RWPE2 (cell line): ENCODE measurements around the gene COL2A1.

ENCODE experiments used
- ATAC-seq: fragments of 200-7000 bp; cut with Tn5 transposase; 3 replicates; pipeline ENCODE4 v1.9.1; 2021; ENCODE audit warnings: low read depth
- DNase-seq: peaks from one replicate; pipeline ENCODE4 v3.0.0-alpha.2; 2020; ENCODE audit warnings: low spot score
- H3K27ac ChIP-seq: fragments of 450-650 bp; 2 replicates; pipeline ENCODE4 v1.5.1; 2017; ENCODE audit warnings: mild to moderate bottlenecking; ENCODE audit not compliant: poor library complexity, severe bottlenecking
- H3K27me3 ChIP-seq: fragments of 250-450 bp; sonication (Bioruptor Pico); 2 replicates; pipeline ENCODE4 v1.5.1; 2021; ENCODE audit warnings: mild to moderate bottlenecking, moderate library complexity; ENCODE audit not compliant: insufficient read depth, poor library complexity, severe bottlenecking
- H3K36me3 ChIP-seq: fragments of 250-450 bp; sonication (Bioruptor Pico); 2 replicates; pipeline ENCODE4 v1.5.1; 2020; ENCODE audit warnings: low read depth, mild to moderate bottlenecking, moderate library complexity
- H3K4me1 ChIP-seq: fragments of 250-450 bp; sonication (Bioruptor Pico); 2 replicates; pipeline ENCODE4 v1.5.1; 2021; ENCODE audit warnings: mild to moderate bottlenecking, moderate library complexity; ENCODE audit not compliant: insufficient read depth, poor library complexity, severe bottlenecking
- H3K4me3 ChIP-seq: fragments of 250-450 bp; sonication (Bioruptor Pico); 2 replicates; pipeline ENCODE4 v1.5.1; 2021; ENCODE audit warnings: mild to moderate bottlenecking, moderate library complexity; ENCODE audit not compliant: severe bottlenecking
- H3K9me3 ChIP-seq: fragments of 250-450 bp; sonication (Bioruptor Pico); 2 replicates; pipeline ENCODE4 v1.5.1; 2021; ENCODE audit warnings: mild to moderate bottlenecking, moderate library complexity; ENCODE audit not compliant: severe bottlenecking
- TF ChIP-seq, protein P1 (sequence below): fragments of 450-650 bp; IDR thresholded peaks from one replicate; pipeline ENCODE4 v1.5.1; 2017; ENCODE audit warnings: mild to moderate bottlenecking, moderate library complexity; ENCODE audit not compliant: poor library complexity, severe bottlenecking

The COL2A1 gene

DNA sequence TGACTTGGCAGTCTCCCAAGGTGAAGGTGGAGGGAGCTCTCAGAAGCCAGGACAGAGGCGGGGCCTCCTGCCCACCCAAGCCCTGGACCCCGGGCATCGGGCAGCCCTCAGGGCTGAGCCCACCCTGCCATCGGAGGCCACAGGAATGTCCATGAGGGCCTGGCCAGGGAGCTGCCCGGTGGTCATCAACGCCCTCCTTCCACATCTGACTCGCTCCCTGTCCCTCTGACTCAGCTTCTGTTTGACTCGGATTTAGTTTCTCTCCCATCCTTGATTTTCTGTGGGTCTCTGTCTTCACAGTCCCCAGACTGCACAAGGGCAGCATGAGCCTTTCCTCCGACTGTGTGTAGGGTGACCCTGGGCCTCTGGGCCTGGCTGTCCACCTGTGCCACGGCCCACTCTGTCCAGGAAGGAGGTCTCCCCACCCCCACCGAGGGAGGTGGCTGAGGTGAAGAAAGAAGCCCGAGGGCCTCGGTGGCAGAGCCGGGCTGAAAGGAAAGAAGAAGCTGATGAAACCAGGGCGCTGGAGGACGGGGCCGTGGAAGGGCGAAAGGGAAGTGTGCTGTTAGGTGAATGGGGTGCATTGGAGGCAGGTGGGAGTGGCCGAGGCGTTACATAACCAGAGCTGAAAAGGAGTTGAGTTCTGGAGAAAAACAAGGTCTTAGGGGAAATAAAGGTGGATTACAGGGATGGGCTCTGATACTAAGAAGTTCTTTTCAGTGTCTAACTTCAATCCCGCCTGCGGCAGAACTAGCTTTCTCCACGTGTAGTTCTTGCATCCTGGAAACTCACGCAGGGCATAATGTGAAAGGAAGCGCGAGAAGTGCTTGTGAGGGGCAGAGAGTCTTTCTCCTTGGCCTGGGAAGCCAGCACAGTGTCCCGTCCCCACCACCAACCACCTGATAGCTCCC, 57.6 kb downstream of the COL2A1 start:
- no peaks in the 10 kb centered on the region for H3K9me3 ChIP-seq
- no peaks in the 10 kb centered on the region for H3K36me3 ChIP-seq
- no peak for DNase-seq
- peak; percentile 49; the same call in 2 of the 3 replicates for ATAC-seq
- no peak overlapping the region for H3K4me3 ChIP-seq
- TF ChIP-seq, protein P1, sequence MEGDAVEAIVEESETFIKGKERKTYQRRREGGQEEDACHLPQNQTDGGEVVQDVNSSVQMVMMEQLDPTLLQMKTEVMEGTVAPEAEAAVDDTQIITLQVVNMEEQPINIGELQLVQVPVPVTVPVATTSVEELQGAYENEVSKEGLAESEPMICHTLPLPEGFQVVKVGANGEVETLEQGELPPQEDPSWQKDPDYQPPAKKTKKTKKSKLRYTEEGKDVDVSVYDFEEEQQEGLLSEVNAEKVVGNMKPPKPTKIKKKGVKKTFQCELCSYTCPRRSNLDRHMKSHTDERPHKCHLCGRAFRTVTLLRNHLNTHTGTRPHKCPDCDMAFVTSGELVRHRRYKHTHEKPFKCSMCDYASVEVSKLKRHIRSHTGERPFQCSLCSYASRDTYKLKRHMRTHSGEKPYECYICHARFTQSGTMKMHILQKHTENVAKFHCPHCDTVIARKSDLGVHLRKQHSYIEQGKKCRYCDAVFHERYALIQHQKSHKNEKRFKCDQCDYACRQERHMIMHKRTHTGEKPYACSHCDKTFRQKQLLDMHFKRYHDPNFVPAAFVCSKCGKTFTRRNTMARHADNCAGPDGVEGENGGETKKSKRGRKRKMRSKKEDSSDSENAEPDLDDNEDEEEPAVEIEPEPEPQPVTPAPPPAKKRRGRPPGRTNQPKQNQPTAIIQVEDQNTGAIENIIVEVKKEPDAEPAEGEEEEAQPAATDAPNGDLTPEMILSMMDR = no peak
- H3K4me1 ChIP-seq = peaks cover 44% of the 10 kb centered on the region
- peak overlapping the region; percentile 3 for H3K27ac ChIP-seq
- H3K27me3 ChIP-seq = no peaks in the 10 kb centered on the region

DNA sequence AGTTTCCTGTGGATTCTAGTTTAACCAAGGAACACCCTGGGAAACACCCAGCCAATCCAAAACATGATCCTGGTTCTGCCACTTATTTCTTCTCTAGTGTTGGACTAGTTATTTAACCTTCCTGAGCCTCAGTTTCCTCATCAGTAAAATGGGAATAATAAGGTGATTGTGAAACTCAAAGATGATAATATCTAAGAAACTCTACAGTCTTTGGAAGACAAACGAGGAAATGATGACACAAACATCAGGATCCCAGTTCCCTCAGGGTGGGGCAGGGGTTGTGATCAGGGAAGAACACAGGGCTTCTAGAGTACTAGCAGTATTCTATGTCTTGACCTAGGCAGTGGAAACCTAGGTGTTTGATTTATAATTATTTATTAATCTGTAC, 58.9 kb downstream of the COL2A1 start:
- DNase-seq (no peak), ATAC-seq (no peak)
- Histone ChIP-seq H3K27ac (no peak overlapping the region), H3K9me3 (no peaks in the 10 kb centered on the region), H3K36me3 (no peaks in the 10 kb centered on the region), H3K4me1 (peaks cover 34% of the 10 kb centered on the region), H3K27me3 (no peaks in the 10 kb centered on the region), H3K4me3 (no peak overlapping the region)
- TF ChIP-seq, protein P1 = no peak

DNA sequence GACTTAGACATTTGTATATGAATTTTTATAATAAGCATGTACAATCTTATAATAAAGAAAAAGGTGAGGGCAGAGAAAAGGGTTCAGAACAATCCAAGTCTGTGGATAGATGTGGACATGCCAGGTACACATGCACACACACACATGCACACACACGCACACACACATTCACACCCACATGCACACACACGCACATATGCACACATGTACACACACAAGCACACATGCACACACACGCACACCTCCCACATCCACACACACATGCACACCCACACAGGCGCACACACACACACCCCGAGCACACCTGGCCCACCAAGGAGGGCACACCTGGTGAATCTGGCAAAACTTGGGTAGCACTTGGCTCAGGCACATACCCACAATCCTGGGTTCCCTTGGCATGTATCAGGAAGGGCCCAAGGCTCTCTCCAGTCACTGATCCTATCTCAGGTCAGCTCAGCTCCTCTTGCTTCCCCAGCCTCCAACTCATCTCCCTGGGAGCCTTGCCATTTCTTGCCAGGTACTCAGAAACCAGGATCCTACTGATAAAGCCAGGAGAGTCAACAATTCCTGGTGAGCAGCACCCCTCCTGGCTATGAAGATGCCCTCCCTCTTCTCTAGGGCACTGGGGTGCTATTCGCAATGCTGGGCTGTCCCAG, 59.5 kb downstream of the COL2A1 start:
- no peak for DNase-seq
- Histone ChIP-seq H3K4me3 (no peak overlapping the region), H3K27me3 (no peaks in the 10 kb centered on the region), H3K9me3 (no peaks in the 10 kb centered on the region), H3K4me1 (peaks cover 29% of the 10 kb centered on the region), H3K27ac (no peak overlapping the region), H3K36me3 (no peaks in the 10 kb centered on the region)
- no peak for ATAC-seq
- TF ChIP-seq, protein P1 = no peak

DNA sequence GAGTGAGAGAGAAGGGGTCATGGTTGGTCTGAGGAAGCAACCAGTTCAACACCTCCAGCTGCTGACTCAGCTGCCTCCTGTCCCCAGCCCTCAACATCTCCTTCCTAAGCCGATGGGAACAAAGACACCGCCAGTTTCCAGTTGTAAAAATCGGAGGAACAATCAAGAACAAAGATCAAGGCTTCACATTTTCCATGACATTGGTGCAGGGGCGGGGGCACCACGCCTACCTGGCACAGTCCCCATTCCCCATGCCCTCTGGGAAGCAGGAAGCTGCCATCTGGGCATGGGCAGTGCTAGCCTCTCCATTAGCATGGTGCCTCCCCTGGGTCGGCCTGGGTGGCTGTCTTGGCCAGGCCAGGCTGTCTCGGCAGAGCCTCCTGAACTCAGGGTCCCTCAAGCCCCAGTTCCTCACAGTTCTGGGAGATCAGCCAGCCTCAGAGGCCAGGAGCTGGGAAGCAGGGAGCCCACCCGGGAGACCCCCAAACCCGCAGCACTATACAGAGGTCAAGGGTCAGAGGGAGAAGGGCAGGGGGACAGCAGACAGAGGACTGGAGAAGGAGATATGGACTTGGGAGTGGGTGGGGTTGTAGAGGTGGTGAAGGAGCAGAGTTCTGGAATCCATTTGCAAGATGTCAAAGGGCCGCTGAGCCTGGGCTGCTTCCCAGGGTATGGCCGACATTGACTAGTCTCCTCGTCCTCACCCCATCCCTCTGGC, 60.5 kb downstream of the COL2A1 start:
- Histone ChIP-seq H3K4me1 (peaks cover 18% of the 10 kb centered on the region), H3K36me3 (no peaks in the 10 kb centered on the region), H3K27ac (no peak overlapping the region), H3K4me3 (no peak overlapping the region), H3K27me3 (no peaks in the 10 kb centered on the region), H3K9me3 (no peaks in the 10 kb centered on the region)
- ATAC-seq (no peak), DNase-seq (no peak)
- TF ChIP-seq, protein P1 = no peak
